OCI-LY7 (cell line): ENCODE results near the gene CCDC146. TPM values are rescaled to one million over a fixed set of nuclear protein-coding genes. Genes with fewer than 3 reads are reported as not detected.

Source experiments
- BruUV-seq: library from RNA; stranded (reverse); fragments of 400-500 nt; replicated peaks from 2 replicates; lab custom pipeline; 2021; lab: Mats Ljungman, UMichigan
- CTCF ChIA-PET: fragments of 300-600 bp; sonication (Branson Sonifier 250); formaldehyde crosslinking; loops from one replicate; lab custom pipeline; 2022; ENCODE audit warnings: antibody characterized with exemption; ENCODE audit not compliant: unreplicated experiment; lab: Charles Lee
- POLR2A ChIA-PET: fragments of 300-600 bp; sonication (Branson Sonifier 250); formaldehyde crosslinking; loops from one replicate; lab custom pipeline; 2022; ENCODE audit warnings: antibody characterized with exemption; lab: Charles Lee
- DNase-seq: peaks from one replicate; pipeline ENCODE4 v3.0.0-alpha.2; 2015; ENCODE audit warnings: low spot score
- H2AFZ ChIP-seq: fragments of 200-600 bp; sonication (generic), shearing (Covaris generic); 2 replicates; pipeline ENCODE4 v1.6.1; 2014; ENCODE audit warnings: mild to moderate bottlenecking, antibody characterized with exemption, low read length, moderate library complexity
- H3K27ac ChIP-seq: fragments of 200-600 bp; sonication (generic); 2 replicates; pipeline ENCODE4 v1.5.1; 2014; ENCODE audit warnings: mixed run types, low read depth, mild to moderate bottlenecking, moderate library complexity, low read length, inconsistent platforms; ENCODE audit not compliant: poor library complexity, severe bottlenecking
- H3K36me3 ChIP-seq: fragments of 200-600 bp; sonication (generic); 2 replicates; pipeline ENCODE4 v1.6.1; 2014; ENCODE audit warnings: mild to moderate bottlenecking, antibody characterized with exemption, low read length, moderate library complexity, mixed read lengths; ENCODE audit not compliant: insufficient read depth
- H3K4me1 ChIP-seq: fragments of 200-600 bp; sonication (generic); 2 replicates; pipeline ENCODE4 v1.5.1; 2014; ENCODE audit warnings: mild to moderate bottlenecking, low read length; ENCODE audit not compliant: insufficient read depth, poor library complexity, severe bottlenecking
- H3K4me2 ChIP-seq: fragments of 200-600 bp; sonication (generic); 2 replicates; pipeline ENCODE4 v1.6.1; 2014; ENCODE audit warnings: mild to moderate bottlenecking, low read length
- H3K4me3 ChIP-seq: fragments of 200-600 bp; sonication (generic); 2 replicates; pipeline ENCODE4 v1.5.1; 2014; ENCODE audit warnings: mild to moderate bottlenecking, low read depth, low read length; ENCODE audit not compliant: poor library complexity, severe bottlenecking
- H3K79me2 ChIP-seq: fragments of 200-600 bp; sonication (generic); 2 replicates; pipeline ENCODE4 v1.6.1; 2016; ENCODE audit warnings: low read depth, mild to moderate bottlenecking, low read length, moderate library complexity, mixed read lengths; ENCODE audit not compliant: insufficient read depth
- H3K9me2 ChIP-seq: fragments of 200-600 bp; sonication (generic); 2 replicates; pipeline ENCODE4 v1.6.1; 2016; ENCODE audit warnings: mild to moderate bottlenecking, low read length, mixed read lengths; ENCODE audit not compliant: insufficient read depth
- H3K9me3 ChIP-seq: fragments of 200-600 bp; sonication (generic); 2 replicates; pipeline ENCODE4 v1.6.1; 2014; ENCODE audit warnings: mild to moderate bottlenecking, mixed run types, low read length, mixed read lengths
- H4K20me1 ChIP-seq: fragments of 200-600 bp; sonication (generic); 2 replicates; pipeline ENCODE4 v1.6.1; 2014; ENCODE audit warnings: mild to moderate bottlenecking, antibody characterized with exemption, low read length, moderate library complexity, mixed read lengths; ENCODE audit not compliant: insufficient read depth
- CTCF ChIP-seq: fragments of 200-600 bp; sonication (generic); conservative IDR thresholded peaks from 2 replicates; pipeline ENCODE4 v1.5.1; 2014; ENCODE audit warnings: mild to moderate bottlenecking, antibody characterized with exemption, low read length, moderate library complexity, mixed read lengths
- EZH2phosphoT487 ChIP-seq: fragments of 200-600 bp; sonication (generic); IDR thresholded peaks from 2 replicates; pipeline ENCODE4 v1.6.1; 2018; ENCODE audit warnings: low read depth, borderline replicate concordance, mild to moderate bottlenecking, mixed run types, antibody characterized with exemption, low read length, moderate library complexity, mixed read lengths
- intact Hi-C: fragments of 100-400 bp; cut with micrococcal nuclease; formaldehyde crosslinking; loops from one replicate; pipeline ENCODE4 v1.10.0; 2022; ENCODE audit not compliant: unreplicated experiment
- total RNA-seq, 2 experiments: library from RNA; depleted of rRNA in 1 of 2; stranded (reverse); fragments of >200 nt in 1 of 2; shearing (Covaris generic) in 1 of 2; gene quantifications; 2 replicates each; pipeline ENCODE4 v1.2.3, GENCODE V29; 2014 to 2022

The CCDC146 gene
- total RNA-seq, 2 experiments from 2014 or later: 3.0 to 3.2 TPM

- Histone ChIP-seq H3K36me3 (no peaks in the 10 kb centered on the region; the same call in 1 of the 2 replicates), H3K27ac (no peak overlapping the region), H2AFZ (no peak overlapping the region), H4K20me1 (no peaks in the 10 kb centered on the region), H3K9me2 (no peaks in the 10 kb centered on the region), H3K79me2 (no peaks in the 10 kb centered on the region), H3K9me3 (no peaks in the 10 kb centered on the region), H3K4me3 (no peak overlapping the region), H3K4me2 (no peak overlapping the region), H3K4me1 (peaks cover 37% of the 10 kb centered on the region)
- ChIA-PET POLR2A (interaction anchor here (0.6 to 1.0 kb wide), 2 partner anchors 8 to 1131 kb away, joined by 3 read pairs; no protein-coding TSS in a partner anchor), CTCF (no interaction called here)
- TF ChIP-seq EZH2phosphoT487 (no peak), CTCF (no peak)
- intact Hi-C loops: no loop called here
- no peak for DNase-seq
- BruUV-seq: no TSS peak
These were observed 80.1 kb downstream of the CCDC146 start for GRCh38 chr7:77202481-77202976.

GRCh38 chr7:77205706-77206105 is 83.3 kb downstream of the CCDC146 start:
- H3K9me3 ChIP-seq: peaks cover 21% of the 10 kb centered on the region
- no TSS peak for BruUV-seq
- DNase-seq: no peak
- TF ChIP-seq CTCF (no peak), EZH2phosphoT487 (no peak)
- H3K9me2 ChIP-seq: no peaks in the 10 kb centered on the region
- ChIA-PET POLR2A (interaction anchor here (1.2 to 1.8 kb wide), 4 partner anchors 10 to 19 kb away, joined by 3 to 5 read pairs (median 4); no protein-coding TSS in a partner anchor), CTCF (no interaction called here)
- H3K79me2 ChIP-seq: no peaks in the 10 kb centered on the region
- H3K27ac ChIP-seq: no peak overlapping the region
- intact Hi-C loops: no loop called here
- H3K4me1 ChIP-seq: peaks cover 9% of the 10 kb centered on the region
- H4K20me1 ChIP-seq: no peaks in the 10 kb centered on the region
- no peaks in the 10 kb centered on the region; the same call in 1 of the 2 replicates for H3K36me3 ChIP-seq
- H2AFZ ChIP-seq: peak overlapping the region; percentile 0; the same call in 1 of the 2 replicates
- H3K4me2 ChIP-seq: no peak overlapping the region
- H3K4me3 ChIP-seq: no peak overlapping the region

GRCh38 chr7:77208416-77208815 is 86.0 kb downstream of the CCDC146 start:
- TF ChIP-seq CTCF (no peak), EZH2phosphoT487 (no peak)
- no peak for DNase-seq
- Histone ChIP-seq H3K4me2 (no peak overlapping the region), H2AFZ (no peak overlapping the region), H3K79me2 (no peaks in the 10 kb centered on the region), H3K36me3 (no peaks in the 10 kb centered on the region; the same call in 1 of the 2 replicates), H3K4me1 (peaks cover 5% of the 10 kb centered on the region), H3K9me2 (no peaks in the 10 kb centered on the region), H4K20me1 (no peaks in the 10 kb centered on the region), H3K4me3 (no peak overlapping the region), H3K9me3 (peaks cover 21% of the 10 kb centered on the region), H3K27ac (no peak overlapping the region)
- POLR2A ChIA-PET: interaction anchor here (0.7 kb wide), 1 partner anchor 8 kb away, joined by 3 read pairs; the partner anchor contains the start of gene FGL2
- CTCF ChIA-PET: no interaction called here
- BruUV-seq: no TSS peak
- intact Hi-C loops: no loop called here
